ENCODE results near the gene BBS1.

BBS1 gene

DNA sequence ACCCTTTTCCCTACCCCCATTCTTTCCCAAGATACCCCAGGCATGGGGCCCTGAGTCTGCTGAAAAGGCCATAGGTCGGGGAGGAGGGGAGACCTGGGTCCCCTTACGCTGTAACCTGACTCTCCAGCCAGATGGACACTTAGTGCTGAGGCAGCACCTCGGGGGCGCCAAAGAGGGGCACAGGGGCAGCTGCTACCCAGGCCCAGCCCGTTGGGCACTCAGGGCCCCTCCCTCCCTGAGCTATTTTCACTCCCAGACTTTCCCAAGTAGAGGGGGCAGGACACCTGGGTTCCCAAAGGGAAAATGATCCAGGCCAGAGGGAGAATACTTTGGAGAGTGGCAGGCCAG lies 37.2 kb downstream of the BBS1 start:
- Histone ChIP-seq H3K9me3 (no peaks in the 10 kb centered on the region), H3K27me3 (peaks cover 32% of the 10 kb centered on the region), H3K4me3 (ENCODE audit: low read depth in 1 of 2, low read length in 1 of 2) (no peak overlapping the region), H3K4me1 (ENCODE audit: control insufficient read depth in 1 of 2, insufficient read depth in 1 of 2, low read depth in 1 of 2, low read length in 1 of 2) (peaks cover 30 to 35% of the 10 kb centered on the region in 2 experiments), H3K27ac (no peak overlapping the region), H3K36me3 (no peaks in the 10 kb centered on the region)
- TF ChIP-seq, protein P1, sequence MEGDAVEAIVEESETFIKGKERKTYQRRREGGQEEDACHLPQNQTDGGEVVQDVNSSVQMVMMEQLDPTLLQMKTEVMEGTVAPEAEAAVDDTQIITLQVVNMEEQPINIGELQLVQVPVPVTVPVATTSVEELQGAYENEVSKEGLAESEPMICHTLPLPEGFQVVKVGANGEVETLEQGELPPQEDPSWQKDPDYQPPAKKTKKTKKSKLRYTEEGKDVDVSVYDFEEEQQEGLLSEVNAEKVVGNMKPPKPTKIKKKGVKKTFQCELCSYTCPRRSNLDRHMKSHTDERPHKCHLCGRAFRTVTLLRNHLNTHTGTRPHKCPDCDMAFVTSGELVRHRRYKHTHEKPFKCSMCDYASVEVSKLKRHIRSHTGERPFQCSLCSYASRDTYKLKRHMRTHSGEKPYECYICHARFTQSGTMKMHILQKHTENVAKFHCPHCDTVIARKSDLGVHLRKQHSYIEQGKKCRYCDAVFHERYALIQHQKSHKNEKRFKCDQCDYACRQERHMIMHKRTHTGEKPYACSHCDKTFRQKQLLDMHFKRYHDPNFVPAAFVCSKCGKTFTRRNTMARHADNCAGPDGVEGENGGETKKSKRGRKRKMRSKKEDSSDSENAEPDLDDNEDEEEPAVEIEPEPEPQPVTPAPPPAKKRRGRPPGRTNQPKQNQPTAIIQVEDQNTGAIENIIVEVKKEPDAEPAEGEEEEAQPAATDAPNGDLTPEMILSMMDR (IDR thresholded peaks at IDR 0.05) = no peak

GRCh38 chr11:66548041-66548440 lies 37.6 kb downstream of the BBS1 start:
- TF ChIP-seq, protein P1 (IDR thresholded peaks at IDR 0.05) = no peak

DNA sequence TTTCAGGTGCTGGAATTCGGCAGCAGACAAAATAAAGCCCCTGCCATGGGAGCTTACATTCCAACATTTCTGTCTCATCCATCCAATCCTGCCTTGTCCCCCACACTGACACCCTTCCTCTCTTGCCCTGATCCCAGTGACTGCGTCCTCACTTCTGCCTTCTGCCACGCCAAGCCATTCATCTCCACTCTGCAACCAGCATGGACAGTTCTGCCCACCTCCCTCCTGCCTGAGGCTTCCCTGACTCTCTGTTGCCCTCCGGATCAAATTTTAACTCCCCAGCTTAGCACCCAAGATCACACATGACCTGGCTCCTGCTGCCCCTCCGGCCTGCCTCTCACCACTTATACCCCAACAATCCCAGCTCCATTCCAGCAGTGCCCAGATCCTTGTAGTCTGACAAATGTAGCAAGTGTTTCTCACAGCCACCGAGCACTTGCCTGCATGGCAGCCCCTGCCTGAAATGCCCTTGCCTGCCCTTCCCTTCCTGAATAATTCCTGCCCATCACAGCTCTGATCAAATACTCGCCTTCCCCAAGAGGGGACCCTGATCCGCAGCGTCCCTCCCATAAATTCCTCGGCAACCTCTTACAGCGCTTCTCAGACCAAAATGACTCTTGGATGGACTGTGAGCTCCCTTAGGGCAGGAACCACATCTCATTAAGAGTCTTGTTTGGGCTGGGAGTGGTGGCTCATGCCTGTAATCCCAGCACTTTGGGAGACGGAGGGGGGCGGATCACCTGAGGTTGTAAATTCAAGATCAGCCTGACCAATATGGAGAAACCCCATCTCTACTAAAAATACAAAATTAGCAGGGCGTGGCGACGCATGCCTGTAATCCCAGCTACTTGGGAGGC lies 38.6 kb downstream of the BBS1 start:
- H3K4me3 ChIP-seq (ENCODE audit: low read depth in 1 of 2, low read length in 1 of 2) = no peak overlapping the region
- peaks cover 32% of the 10 kb centered on the region for H3K27me3 ChIP-seq
- TF ChIP-seq, protein P1 (IDR thresholded peaks at IDR 0.05) = no peak

More at GRCh38 chr11:66548041-66548440, 37.6 kb downstream of the BBS1 start:
- no peak overlapping the region for H3K27ac ChIP-seq
- peaks cover 30 to 35% of the 10 kb centered on the region in 2 experiments for H3K4me1 ChIP-seq (ENCODE audit: control insufficient read depth in 1 of 2, insufficient read depth in 1 of 2, low read depth in 1 of 2, low read length in 1 of 2)
- no peaks in the 10 kb centered on the region for H3K9me3 ChIP-seq
- H3K36me3 ChIP-seq = no peaks in the 10 kb centered on the region
- H3K27me3 ChIP-seq = peaks cover 32% of the 10 kb centered on the region
- H3K4me3 ChIP-seq (ENCODE audit: low read depth in 1 of 2, low read length in 1 of 2) = no peak overlapping the region

GRCh38 chr11:66549696-66550095 lies 39.3 kb downstream of the BBS1 start:
- TF ChIP-seq, protein P1 (IDR thresholded peaks at IDR 0.05) = no peak
- Histone ChIP-seq H3K4me1 (ENCODE audit: control insufficient read depth in 1 of 2, insufficient read depth in 1 of 2, low read depth in 1 of 2, low read length in 1 of 2) (peaks cover 16 to 20% of the 10 kb centered on the region in 2 experiments), H3K4me3 (ENCODE audit: low read depth in 1 of 2, low read length in 1 of 2) (no peak overlapping the region), H3K9me3 (no peaks in the 10 kb centered on the region), H3K27me3 (peaks cover 32% of the 10 kb centered on the region), H3K27ac (no peak overlapping the region), H3K36me3 (no peaks in the 10 kb centered on the region)

More for the DNA sequence above, 38.6 kb downstream of the BBS1 start:
- Histone ChIP-seq H3K36me3 (no peaks in the 10 kb centered on the region), H3K27ac (no peak overlapping the region), H3K4me1 (ENCODE audit: control insufficient read depth in 1 of 2, insufficient read depth in 1 of 2, low read depth in 1 of 2, low read length in 1 of 2) (peaks cover 23 to 27% of the 10 kb centered on the region in 2 experiments), H3K9me3 (no peaks in the 10 kb centered on the region)

DNA sequence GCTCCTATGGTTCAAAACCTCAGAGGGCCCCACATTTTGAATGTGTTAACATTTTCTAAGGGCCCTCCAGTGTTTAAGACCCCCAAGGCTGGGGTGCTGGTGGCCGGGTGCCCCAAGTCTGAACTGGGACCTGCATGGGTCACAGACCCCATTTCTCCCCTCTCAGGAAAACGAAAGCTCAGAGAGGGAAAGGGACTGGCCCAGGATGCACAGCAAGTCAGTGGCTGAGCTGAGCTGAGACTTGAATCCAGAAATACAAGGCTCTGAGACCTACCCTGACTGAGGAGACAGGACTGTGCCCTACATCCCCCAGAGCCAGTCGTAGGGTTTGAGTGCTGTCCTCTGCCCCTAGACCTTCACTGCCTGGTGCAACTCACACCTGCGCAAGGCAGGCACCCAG lies 40.5 kb downstream of the BBS1 start:
- no peak overlapping the region for H3K27ac ChIP-seq
- no peak overlapping the region for H3K4me3 ChIP-seq (ENCODE audit: low read depth in 1 of 2, low read length in 1 of 2)
- H3K36me3 ChIP-seq = no peaks in the 10 kb centered on the region
- no peaks in the 10 kb centered on the region for H3K9me3 ChIP-seq
- H3K4me1 ChIP-seq (ENCODE audit: control insufficient read depth in 1 of 2, insufficient read depth in 1 of 2, low read depth in 1 of 2, low read length in 1 of 2) = peaks cover 6 to 9% of the 10 kb centered on the region in 2 experiments
- peaks cover 32% of the 10 kb centered on the region for H3K27me3 ChIP-seq
- TF ChIP-seq, protein P1 (IDR thresholded peaks at IDR 0.05) = no peak
